GM18508 (cell line): Measurements from ENCODE around the gene ERN1.
A peak's percentile ranks its signal among the peaks of the same experiment; 100 is the strongest.

ENCODE experiments used
- ATAC-seq: cut with Tn5 transposase; IDR thresholded peaks from one replicate; pipeline ENCODE4 v1.9.1; 2021; ENCODE audit warnings: moderate number of reproducible peaks; ENCODE audit not compliant: insufficient read depth, unreplicated experiment

ERN1 gene

GRCh38 chr17:64067657-64068056 lies 62.3 kb downstream of the ERN1 start:
- ATAC-seq = no peak

DNA sequence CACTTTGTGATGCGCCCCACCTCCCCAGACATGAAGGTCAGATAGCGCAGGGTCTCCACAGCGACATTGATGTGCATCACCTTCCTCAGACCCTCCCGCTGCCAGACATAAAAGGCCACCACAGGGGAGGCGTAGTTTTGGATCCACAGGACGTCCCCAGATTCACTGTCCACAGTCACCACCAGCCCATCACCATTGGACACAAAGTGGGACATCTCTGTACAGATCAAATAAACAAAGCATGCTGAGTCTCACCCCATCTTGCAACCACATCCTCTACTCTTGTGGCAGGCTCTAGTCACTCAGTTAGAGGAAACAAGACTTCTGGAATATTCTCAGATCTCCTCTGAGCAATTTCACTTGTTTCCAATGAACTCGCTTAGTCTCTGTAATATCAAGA lies 63.2 kb downstream of the ERN1 start:
- no peak for ATAC-seq

DNA sequence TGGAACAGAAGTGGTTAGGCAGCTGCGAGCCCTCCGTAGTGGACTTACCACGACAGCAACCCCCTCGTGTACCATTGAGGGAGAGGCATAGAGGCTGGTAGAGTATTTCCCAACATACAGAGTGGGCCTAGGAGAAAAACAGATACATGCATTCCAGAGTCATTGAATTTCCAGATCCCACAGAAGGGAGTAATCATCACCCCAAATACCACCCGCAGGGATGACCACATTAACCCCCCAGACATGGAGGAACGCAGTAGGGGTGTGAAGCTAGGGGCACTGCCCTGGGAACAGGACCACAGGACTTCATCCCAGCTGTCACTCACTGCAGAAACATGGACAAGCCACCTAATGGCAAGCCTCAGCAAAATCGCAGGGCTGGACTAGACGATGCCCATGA lies 64.8 kb downstream of the ERN1 start:
- ATAC-seq = no peak

GRCh38 chr17:64064331-64064730 lies 65.6 kb downstream of the ERN1 start:
- no peak for ATAC-seq

- no peak for ATAC-seq
Measured at GRCh38 chr17:64063766-64064224, 66.1 kb downstream of the ERN1 start.

- ATAC-seq = no peak
Measured at GRCh38 chr17:64063088-64063487, 66.9 kb downstream of the ERN1 start.

- ATAC-seq = no peak
Measured at GRCh38 chr17:64061178-64061898, 68.6 kb downstream of the ERN1 start.

GRCh38 chr17:64060331-64060730 lies 69.6 kb downstream of the ERN1 start:
- no peak for ATAC-seq

DNA sequence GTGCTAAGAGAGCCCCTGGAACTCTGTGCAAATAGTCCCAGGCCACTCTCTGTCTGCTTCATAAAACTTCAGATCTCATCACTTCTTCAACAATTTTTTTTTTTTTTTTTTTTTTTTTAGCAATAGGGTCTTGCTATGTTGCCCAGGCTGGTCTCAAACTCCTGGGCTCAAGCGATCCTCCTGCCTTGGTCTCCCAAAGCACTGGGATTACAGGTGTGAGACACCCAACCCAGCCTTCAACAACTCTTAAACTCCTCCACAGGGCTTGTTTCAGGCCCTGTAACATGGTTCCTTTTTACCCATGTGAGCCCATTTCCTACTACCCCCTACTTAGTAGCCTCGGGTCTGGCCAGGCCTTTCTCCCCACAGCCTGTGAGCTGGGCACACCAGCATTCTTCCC lies 70.2 kb downstream of the ERN1 start:
- no peak for ATAC-seq

GRCh38 chr17:64058621-64059020 lies 71.3 kb downstream of the ERN1 start:
- ATAC-seq = no peak

DNA sequence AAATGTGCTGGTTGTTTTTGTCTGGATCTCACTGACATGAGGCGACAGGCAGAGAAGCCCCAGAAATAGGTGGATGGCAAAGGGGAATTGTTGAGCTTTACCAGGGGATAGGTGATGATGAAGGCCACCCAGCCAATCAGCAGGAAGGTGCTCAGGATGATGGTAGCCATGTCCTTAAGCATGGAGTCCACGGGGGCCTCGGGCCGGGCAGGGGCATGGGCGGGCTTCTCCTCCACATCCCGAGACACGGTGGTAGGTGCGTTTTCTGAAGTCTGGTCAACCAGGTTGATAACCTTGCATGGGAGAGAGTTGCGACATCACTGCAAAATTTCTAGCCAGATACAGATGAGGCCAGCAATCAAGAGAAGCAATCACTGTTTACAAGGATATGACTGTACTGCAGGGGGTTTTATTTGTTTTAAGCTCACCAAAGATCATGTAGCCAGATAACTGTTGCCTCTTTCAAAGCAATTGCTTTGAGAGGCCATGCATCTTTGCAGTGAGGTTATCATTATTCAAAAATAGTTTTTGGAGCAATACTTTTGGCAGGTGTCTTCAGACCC lies 72.2 kb downstream of the ERN1 start:
- no peak for ATAC-seq

- ATAC-seq = peak; percentile 70
Measured at GRCh38 chr17:64056269-64057005, 73.5 kb downstream of the ERN1 start.

- no peak for ATAC-seq
Measured at GRCh38 chr17:64055183-64056142, 74.5 kb downstream of the ERN1 start.

DNA sequence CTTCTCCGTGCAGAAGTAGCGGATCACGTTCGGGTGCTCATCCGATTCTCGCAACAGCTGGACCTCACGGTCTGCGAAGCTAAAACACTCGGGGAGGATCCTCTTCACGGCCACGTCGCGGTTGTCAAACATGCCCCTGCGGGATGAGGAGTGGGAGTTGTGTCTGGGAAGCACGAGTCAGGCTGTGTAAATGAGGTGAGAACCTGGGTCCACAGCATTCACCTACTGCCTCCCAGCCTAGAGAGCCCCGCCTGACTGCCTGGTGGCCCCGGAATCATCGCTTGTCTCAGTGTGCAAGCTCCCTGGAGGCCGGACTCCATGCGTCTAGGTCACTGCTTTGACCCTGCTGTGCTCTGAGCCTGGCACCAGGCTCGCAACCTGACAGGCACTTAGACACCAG lies 75.6 kb downstream of the ERN1 start:
- ATAC-seq = no peak

DNA sequence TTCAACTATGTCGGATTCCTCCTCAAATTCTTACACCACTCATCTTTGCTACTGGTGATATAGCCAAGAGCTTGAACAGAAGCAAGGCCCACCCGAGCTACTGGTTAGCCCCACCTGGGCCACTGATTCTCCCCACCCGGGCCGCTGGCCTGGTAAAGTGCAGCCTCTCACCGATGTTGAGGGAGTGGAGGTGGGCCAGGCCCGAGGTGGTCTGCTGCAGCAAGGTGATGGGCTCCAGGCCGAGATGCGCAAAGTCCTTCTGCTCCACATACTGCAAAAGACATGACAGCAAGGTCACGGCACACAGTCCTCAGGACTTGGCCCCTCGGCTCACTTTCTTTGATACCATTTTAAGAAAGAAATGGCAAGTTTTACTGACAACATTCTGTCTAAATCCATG lies 76.8 kb downstream of the ERN1 start:
- no peak for ATAC-seq

GRCh38 chr17:64051153-64051552 lies 78.8 kb downstream of the ERN1 start:
- ATAC-seq = no peak

GRCh38 chr17:64048805-64049204 lies 81.1 kb downstream of the ERN1 start:
- no peak for ATAC-seq

GRCh38 chr17:64045176-64045575 lies 84.8 kb downstream of the ERN1 start:
- ATAC-seq = no peak

- ATAC-seq = no peak
Measured at GRCh38 chr17:64042700-64043485, 87.1 kb downstream of the ERN1 start.

DNA sequence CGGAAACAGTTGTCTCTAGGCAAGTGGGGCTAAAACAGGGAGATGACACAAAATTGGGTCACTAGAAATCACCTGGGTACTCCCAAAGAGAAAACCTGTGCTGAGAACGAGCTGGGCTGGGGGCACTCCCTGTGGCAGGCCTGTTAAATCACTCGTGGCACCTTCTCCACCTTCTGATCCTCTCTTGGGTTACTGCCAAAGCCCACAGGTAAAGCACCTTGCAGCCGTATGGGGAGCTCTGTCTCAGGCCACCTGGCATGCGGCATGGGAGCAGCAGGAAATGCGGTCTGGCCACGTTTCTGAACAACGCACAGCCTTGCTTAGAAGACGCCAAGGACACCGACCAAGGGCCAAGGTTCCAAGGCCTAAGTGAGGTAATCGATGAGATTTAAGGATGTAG lies 88.0 kb downstream of the ERN1 start:
- ATAC-seq = no peak
